ENCODE measurements around the gene RALGPS1. TPM values are rescaled to one million over a fixed set of nuclear protein-coding genes. Genes with fewer than 3 reads are reported as not detected.

Gene RALGPS1
- polyA plus RNA-seq, 3 donors, result 0.60 to 4.6 (median 1.3) TPM

- peak overlapping the region in 1 of 2 donors; percentile 13 for H3K4me3 Mint-ChIP-seq
- H3K9me3 Mint-ChIP-seq, result no peaks in the 10 kb centered on the region
- no peak for TF ChIP-seq CTCF (IDR thresholded peaks at IDR 0.05)
- Histone ChIP-seq H3K79me2 (ENCODE audit: insufficient read depth, low read length) (no peaks in the 10 kb centered on the region), H4K20me1 (ENCODE audit: insufficient read depth, low read length) (no peaks in the 10 kb centered on the region), H3K9me3 (replicated peaks in 1 of 2; ENCODE audit: control insufficient read depth in 1 of 2, insufficient read depth in 1 of 2, low read length in 2 of 2) (no peaks in the 10 kb centered on the region), H3K9ac (ENCODE audit: insufficient read depth, low read length, poor library complexity, severe bottlenecking) (no peak overlapping the region), H3K27me3 (ENCODE audit: control insufficient read depth in 2 of 2, insufficient read depth in 2 of 2, low read length in 2 of 2) (peaks cover 59 to 75% of the 10 kb centered on the region in 2 donors), H3K36me3 (replicated peaks in 1 of 2; ENCODE audit: control insufficient read depth in 1 of 2, insufficient read depth in 2 of 2, low read length in 2 of 2) (no peaks in the 10 kb centered on the region), H3K4me2 (replicated peaks; ENCODE audit: extremely low read depth, low read length, poor library complexity, severe bottlenecking) (no peak overlapping the region), H3K27ac (ENCODE audit: low read depth in 1 of 2, low read length in 2 of 2) (no peak overlapping the region), H3K4me1 (ENCODE audit: control insufficient read depth in 1 of 2, insufficient read depth in 2 of 2, low read length in 2 of 2) (no peaks in the 10 kb centered on the region), H2AFZ (ENCODE audit: insufficient read depth, low read depth, low read length, poor library complexity, severe bottlenecking) (no peak overlapping the region), H3K4me3 (replicated peaks in 1 of 3; ENCODE audit: low read depth in 2 of 3, low read length in 3 of 3) (no peak overlapping the region)
- WGBS (ENCODE audit: insufficient coverage), result 93% methylated on average over 7 of the region's 8 CpGs
- intact Hi-C loops (cut with micrococcal nuclease), result no loop called here
- no peaks in the 10 kb centered on the region for H3K4me1 Mint-ChIP-seq
- DNase-seq, result no peak
- no peak overlapping the region for H3K27ac Mint-ChIP-seq
- peaks cover 5 to 15% of the 10 kb centered on the region in 2 donors for H3K36me3 Mint-ChIP-seq
- peaks cover 51 to 88% (median 71%) of the 10 kb centered on the region in 3 donors for H3K27me3 Mint-ChIP-seq (ENCODE audit: low read depth in 3 of 3)
These were observed 61.0 kb downstream of the RALGPS1 start for GRCh38 chr9:126975327-126976220.

GRCh38 chr9:126979461-126979860, 64.9 kb downstream of the RALGPS1 start:
- peaks cover 73 to 90% (median 75%) of the 10 kb centered on the region in 3 donors for H3K27me3 Mint-ChIP-seq (ENCODE audit: low read depth in 3 of 3)
- H3K9me3 ChIP-seq (replicated peaks in 1 of 2; ENCODE audit: control insufficient read depth in 1 of 2, insufficient read depth in 1 of 2, low read length in 2 of 2), result peaks cover 8 to 13% of the 10 kb centered on the region in 2 donors
- H3K4me3 Mint-ChIP-seq, result peak overlapping the region in 1 of 2 donors; percentile 77
- H2AFZ ChIP-seq (ENCODE audit: insufficient read depth, low read depth, low read length, poor library complexity, severe bottlenecking), result no peak overlapping the region
- peaks cover 6 to 18% (median 14%) of the 10 kb centered on the region in 7 donors for H3K9me3 Mint-ChIP-seq
- no peaks in the 10 kb centered on the region for H4K20me1 ChIP-seq (ENCODE audit: insufficient read depth, low read length)
- H3K27ac Mint-ChIP-seq, result no peak overlapping the region
- no peak overlapping the region for H3K9ac ChIP-seq (ENCODE audit: insufficient read depth, low read length, poor library complexity, severe bottlenecking)
- no peak for TF ChIP-seq CTCF (IDR thresholded peaks at IDR 0.05)
- no peak overlapping the region for H3K27ac ChIP-seq (ENCODE audit: low read depth in 1 of 2, low read length in 2 of 2)
- intact Hi-C loops (cut with micrococcal nuclease), result no loop called here
- H3K36me3 Mint-ChIP-seq, result peaks cover 5 to 15% of the 10 kb centered on the region in 2 donors
- peaks cover 0 to 6% of the 10 kb centered on the region in 2 donors for H3K4me1 ChIP-seq (ENCODE audit: control insufficient read depth in 1 of 2, insufficient read depth in 2 of 2, low read length in 2 of 2)
- no peak overlapping the region for H3K4me3 ChIP-seq (replicated peaks in 1 of 3; ENCODE audit: low read depth in 2 of 3, low read length in 3 of 3)
- H3K4me2 ChIP-seq (replicated peaks; ENCODE audit: extremely low read depth, low read length, poor library complexity, severe bottlenecking), result no peak overlapping the region
- WGBS (ENCODE audit: insufficient coverage), result 80% methylated on average over 1 of the region's 5 CpGs
- H3K79me2 ChIP-seq (ENCODE audit: insufficient read depth, low read length), result no peaks in the 10 kb centered on the region
- no peaks in the 10 kb centered on the region for H3K36me3 ChIP-seq (replicated peaks in 1 of 2; ENCODE audit: control insufficient read depth in 1 of 2, insufficient read depth in 2 of 2, low read length in 2 of 2)
- peaks cover 78 to 85% of the 10 kb centered on the region in 2 donors for H3K27me3 ChIP-seq (ENCODE audit: control insufficient read depth in 2 of 2, insufficient read depth in 2 of 2, low read length in 2 of 2)
- no peak for DNase-seq
- H3K4me1 Mint-ChIP-seq, result peaks cover 3% of the 10 kb centered on the region

Data from CD14-positive monocyte (primary cell).